Esophagus muscularis mucosa (tissue), 4 donors: ENCODE measurements around the gene SFT2D2. TPM values are rescaled to one million over a fixed set of nuclear protein-coding genes. Genes with fewer than 3 reads are reported as not detected.
A peak's percentile ranks its signal among the peaks of the same experiment; 100 is the strongest.

Experiments
- DNase-seq: peaks from one replicate; pipeline ENCODE4 v3.0.0-alpha.2; 2017; ENCODE audit errors: extremely low spot score
- H3K27ac ChIP-seq, 4 donors: fragments of 200-600 bp; sonication (generic); replicated peaks in 1 of 4; 1 replicate in 3 of 4; 2 replicates in 1 of 4; pipeline ENCODE4 v1.5.1; 2016 to 2019; ENCODE audit warnings: mild to moderate bottlenecking in 1 of 4
- H3K27me3 ChIP-seq, 4 donors: fragments of 200-600 bp; sonication (generic); one replicate each; pipeline versions ENCODE4 v1.5.1 to v1.6.0; 2016 to 2019
- H3K36me3 ChIP-seq, 4 donors: fragments of 200-600 bp; sonication (generic); one replicate each; pipeline ENCODE4 v1.5.1; 2016 to 2019
- H3K4me1 ChIP-seq, 4 donors: fragments of 200-600 bp; sonication (generic); one replicate each; pipeline ENCODE4 v1.5.1; 2016 to 2019
- H3K4me3 ChIP-seq, 4 donors: fragments of 200-600 bp; sonication (generic); 1 replicate in 2 of 4; 2 replicates in 2 of 4; pipeline ENCODE4 v1.5.1; 2016 to 2019; ENCODE audit warnings: mild to moderate bottlenecking in 4 of 4, moderate library complexity in 1 of 4
- H3K9me3 ChIP-seq, 4 donors: fragments of 200-600 bp; sonication (generic); 1 replicate in 3 of 4; 2 replicates in 1 of 4; pipeline ENCODE4 v1.5.1; 2016 to 2019
- EP300 ChIP-seq: sonication (generic); formaldehyde crosslinking; IDR thresholded peaks from one replicate; pipeline ENCODE4 v1.6.1; 2017; ENCODE audit warnings: antibody characterized with exemption
- POLR2A ChIP-seq: fragments of 450-650 bp; IDR thresholded peaks from one replicate; pipeline ENCODE4 v1.6.1; 2017; ENCODE audit warnings: antibody characterized with exemption, moderate library complexity, mild to moderate bottlenecking, low read depth
- POLR2AphosphoS5 ChIP-seq, 2 donors: sonication (generic); formaldehyde crosslinking; IDR thresholded peaks; one replicate each; pipeline ENCODE4 v1.6.1; 2017; ENCODE audit warnings: antibody characterized with exemption in 2 of 2
- WGBS: methylation state at CpG from one replicate; pipeline ENCODE4 v1.1.5; 2018; 5-methylcytosine and 5-hydroxymethylcytosine counted together
- intact Hi-C: fragments of 100-400 bp; cut with DNase I; formaldehyde crosslinking; loops from one replicate; pipeline ENCODE4 v1.15.1; 2023
- total RNA-seq, 4 donors: library from RNA; depleted of rRNA; stranded (reverse); fragments of >200 nt; gene quantifications; one replicate each; pipeline versions ENCODE4 v1.1.0 to v1.2.1, GENCODE V29; 2016
- TF ChIP-seq, protein P1 (sequence below), 3 experiments: fragments of 200-600 bp in 2 of 3; fragments of 450-650 bp in 1 of 3; sonication (generic) in 2 of 3; IDR thresholded peaks; one replicate each; pipeline ENCODE4 v1.5.1; 2017 to 2019; ENCODE audit warnings: antibody characterized with exemption in 3 of 3, mild to moderate bottlenecking in 2 of 3, moderate library complexity in 1 of 3

Gene SFT2D2
- total RNA-seq, 4 donors from 2014 or later, result 27.8 to 35.1 (median 29.9) TPM

- intact Hi-C loops, result no loop called here
- Histone ChIP-seq H3K4me1 (peaks cover 2 to 9% (median 7%) of the 10 kb centered on the region in 4 donors), H3K9me3 (no peaks in the 10 kb centered on the region), H3K36me3 (no peaks in the 10 kb centered on the region), H3K4me3 (no peak overlapping the region), H3K27me3 (no peaks in the 10 kb centered on the region), H3K27ac (no peak overlapping the region)
- peak; percentile 37 for DNase-seq
- 85% methylated on average over 2 of the region's 2 CpGs for WGBS
- TF ChIP-seq POLR2A (no peak), EP300 (no peak), POLR2AphosphoS5 (IDR thresholded peaks at IDR 0.05) (no peak)
- TF ChIP-seq, protein P1, sequence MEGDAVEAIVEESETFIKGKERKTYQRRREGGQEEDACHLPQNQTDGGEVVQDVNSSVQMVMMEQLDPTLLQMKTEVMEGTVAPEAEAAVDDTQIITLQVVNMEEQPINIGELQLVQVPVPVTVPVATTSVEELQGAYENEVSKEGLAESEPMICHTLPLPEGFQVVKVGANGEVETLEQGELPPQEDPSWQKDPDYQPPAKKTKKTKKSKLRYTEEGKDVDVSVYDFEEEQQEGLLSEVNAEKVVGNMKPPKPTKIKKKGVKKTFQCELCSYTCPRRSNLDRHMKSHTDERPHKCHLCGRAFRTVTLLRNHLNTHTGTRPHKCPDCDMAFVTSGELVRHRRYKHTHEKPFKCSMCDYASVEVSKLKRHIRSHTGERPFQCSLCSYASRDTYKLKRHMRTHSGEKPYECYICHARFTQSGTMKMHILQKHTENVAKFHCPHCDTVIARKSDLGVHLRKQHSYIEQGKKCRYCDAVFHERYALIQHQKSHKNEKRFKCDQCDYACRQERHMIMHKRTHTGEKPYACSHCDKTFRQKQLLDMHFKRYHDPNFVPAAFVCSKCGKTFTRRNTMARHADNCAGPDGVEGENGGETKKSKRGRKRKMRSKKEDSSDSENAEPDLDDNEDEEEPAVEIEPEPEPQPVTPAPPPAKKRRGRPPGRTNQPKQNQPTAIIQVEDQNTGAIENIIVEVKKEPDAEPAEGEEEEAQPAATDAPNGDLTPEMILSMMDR (IDR thresholded peaks at IDR 0.05), result no peak
Observed at GRCh38 chr1:168221275-168221674, 4.5 kb upstream of the SFT2D2 start.

DNA sequence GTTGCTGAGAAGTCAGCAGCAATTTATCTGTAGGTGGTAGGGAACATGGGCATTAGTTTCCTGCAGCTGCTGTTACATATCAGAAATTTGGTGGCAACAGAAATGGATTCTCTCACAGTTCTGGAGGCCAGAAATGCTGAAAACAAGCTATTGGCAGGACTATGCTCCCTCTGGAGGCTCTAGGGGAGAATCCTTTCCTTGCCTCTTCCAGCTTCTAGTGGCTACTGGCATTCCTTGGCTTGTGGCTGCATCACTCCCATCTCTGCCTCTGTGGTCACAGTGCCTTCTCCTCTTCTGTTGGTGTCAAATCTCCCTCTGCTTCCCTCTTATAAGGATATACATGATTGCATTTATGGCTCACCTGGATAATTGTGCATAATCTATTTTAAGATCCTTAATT lies 2.5 kb upstream of the SFT2D2 start:
- TF ChIP-seq POLR2AphosphoS5 (IDR thresholded peaks at IDR 0.05) (no peak), POLR2A (no peak), EP300 (no peak)
- TF ChIP-seq, protein P1 (IDR thresholded peaks at IDR 0.05), result no peak
- Histone ChIP-seq H3K27ac (no peak overlapping the region), H3K4me1 (peaks cover 19 to 27% (median 24%) of the 10 kb centered on the region in 4 donors), H3K9me3 (no peaks in the 10 kb centered on the region), H3K36me3 (no peaks in the 10 kb centered on the region), H3K27me3 (no peaks in the 10 kb centered on the region), H3K4me3 (no peak overlapping the region)
- intact Hi-C loops, result no loop called here
- DNase-seq, result no peak

- no peak overlapping the region for H3K27ac ChIP-seq
- intact Hi-C loops, result no loop called here
- DNase-seq, result no peak
- H3K4me1 ChIP-seq, result peaks cover 24 to 34% (median 31%) of the 10 kb centered on the region in 4 donors
- no peaks in the 10 kb centered on the region for H3K27me3 ChIP-seq
- TF ChIP-seq, protein P1 (IDR thresholded peaks at IDR 0.05), result no peak
- TF ChIP-seq POLR2A (no peak), POLR2AphosphoS5 (IDR thresholded peaks at IDR 0.05) (no peak)
- no peaks in the 10 kb centered on the region for H3K36me3 ChIP-seq
- H3K9me3 ChIP-seq, result no peaks in the 10 kb centered on the region
- H3K4me3 ChIP-seq, result no peak overlapping the region
Observed at GRCh38 chr1:168223681-168224540, 1.9 kb upstream of the SFT2D2 start.

- DNase-seq, result peak; percentile 62
- H3K9me3 ChIP-seq, result no peaks in the 10 kb centered on the region
- H3K36me3 ChIP-seq, result peaks cover 0 to 4% (median 0%) of the 10 kb centered on the region in 4 donors
- no peaks in the 10 kb centered on the region for H3K27me3 ChIP-seq
- intact Hi-C loops, result no loop called here
- H3K27ac ChIP-seq, result no peak overlapping the region
- 98% methylated on average over 3 of the region's 3 CpGs for WGBS
- TF ChIP-seq EP300 (no peak), POLR2A (no peak)
- TF ChIP-seq, protein P1 (IDR thresholded peaks at IDR 0.05), result no peak
- peak overlapping the region; percentile 78 to 100 (median 95) for H3K4me3 ChIP-seq
- H3K4me1 ChIP-seq, result peaks cover 24 to 44% (median 41%) of the 10 kb centered on the region in 4 donors
Observed at GRCh38 chr1:168224991-168225390, 813 bp upstream of the SFT2D2 start.
